RWPE1 (cell line): Measurements from ENCODE around the gene TLX1.

Experiments
- CTCF ChIA-PET: fragments of 350-600 bp; sonication (Branson Sonifier 250); formaldehyde crosslinking; extraction: SDS; loops from one replicate; lab custom pipeline; 2021; lab: Yijun Ruan, JAX
- POLR2A ChIA-PET: fragments of 400-600 bp; formaldehyde crosslinking; extraction: SDS; loops from one replicate; lab custom pipeline; 2020; ENCODE audit warnings: antibody characterized with exemption; ENCODE audit not compliant: low non-redundant PET; lab: Yijun Ruan, JAX
- DNase-seq: peaks from one replicate; pipeline ENCODE4 v3.0.0; 2012; ENCODE audit warnings: low spot score
- H3K27ac ChIP-seq: fragments of 450-650 bp; 2 replicates; pipeline ENCODE4 v1.5.1; 2017
- TF ChIP-seq, protein P1 (sequence below): fragments of 450-650 bp; conservative IDR thresholded peaks from 2 replicates; pipeline ENCODE4 v1.5.1; 2017; ENCODE audit warnings: low read depth, mild to moderate bottlenecking

The TLX1 gene

DNA sequence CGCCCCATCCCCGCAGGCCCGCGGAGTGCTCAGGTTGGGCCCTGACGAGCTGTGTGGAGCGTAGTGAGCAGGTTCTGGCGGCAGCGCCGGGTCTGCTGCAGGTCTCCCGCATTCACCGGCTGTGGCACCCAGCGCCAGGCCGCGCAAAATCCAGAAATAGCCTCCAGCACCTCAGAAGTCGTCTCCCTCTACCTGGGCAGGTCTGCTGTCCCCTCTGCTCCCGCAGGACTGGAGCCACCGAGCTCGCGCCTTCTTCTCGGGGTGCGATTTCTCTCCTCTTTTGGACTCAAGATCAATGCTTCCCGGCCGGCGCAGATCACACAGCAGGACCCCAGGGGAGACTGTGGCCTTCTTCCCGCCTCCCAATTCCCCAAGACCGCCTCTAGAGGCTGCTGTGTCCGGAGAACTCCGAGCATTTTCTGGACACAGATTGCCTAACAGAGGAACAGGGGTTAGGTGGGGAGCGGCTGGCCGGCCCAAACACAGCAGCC is 8.4 kb downstream of the TLX1 start:
- DNase-seq, result no peak
- POLR2A ChIA-PET, result no interaction called here
- CTCF ChIA-PET, result interaction anchor here (0.6 to 7.2 kb wide), 6 partner anchors 12 to 1186 kb away, joined by 3 to 272 read pairs (median 4); no protein-coding TSS in a partner anchor
- H3K27ac ChIP-seq, result no peak overlapping the region
- TF ChIP-seq, protein P1, sequence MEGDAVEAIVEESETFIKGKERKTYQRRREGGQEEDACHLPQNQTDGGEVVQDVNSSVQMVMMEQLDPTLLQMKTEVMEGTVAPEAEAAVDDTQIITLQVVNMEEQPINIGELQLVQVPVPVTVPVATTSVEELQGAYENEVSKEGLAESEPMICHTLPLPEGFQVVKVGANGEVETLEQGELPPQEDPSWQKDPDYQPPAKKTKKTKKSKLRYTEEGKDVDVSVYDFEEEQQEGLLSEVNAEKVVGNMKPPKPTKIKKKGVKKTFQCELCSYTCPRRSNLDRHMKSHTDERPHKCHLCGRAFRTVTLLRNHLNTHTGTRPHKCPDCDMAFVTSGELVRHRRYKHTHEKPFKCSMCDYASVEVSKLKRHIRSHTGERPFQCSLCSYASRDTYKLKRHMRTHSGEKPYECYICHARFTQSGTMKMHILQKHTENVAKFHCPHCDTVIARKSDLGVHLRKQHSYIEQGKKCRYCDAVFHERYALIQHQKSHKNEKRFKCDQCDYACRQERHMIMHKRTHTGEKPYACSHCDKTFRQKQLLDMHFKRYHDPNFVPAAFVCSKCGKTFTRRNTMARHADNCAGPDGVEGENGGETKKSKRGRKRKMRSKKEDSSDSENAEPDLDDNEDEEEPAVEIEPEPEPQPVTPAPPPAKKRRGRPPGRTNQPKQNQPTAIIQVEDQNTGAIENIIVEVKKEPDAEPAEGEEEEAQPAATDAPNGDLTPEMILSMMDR, result no peak; the same call in 1 of the 2 replicates

DNA sequence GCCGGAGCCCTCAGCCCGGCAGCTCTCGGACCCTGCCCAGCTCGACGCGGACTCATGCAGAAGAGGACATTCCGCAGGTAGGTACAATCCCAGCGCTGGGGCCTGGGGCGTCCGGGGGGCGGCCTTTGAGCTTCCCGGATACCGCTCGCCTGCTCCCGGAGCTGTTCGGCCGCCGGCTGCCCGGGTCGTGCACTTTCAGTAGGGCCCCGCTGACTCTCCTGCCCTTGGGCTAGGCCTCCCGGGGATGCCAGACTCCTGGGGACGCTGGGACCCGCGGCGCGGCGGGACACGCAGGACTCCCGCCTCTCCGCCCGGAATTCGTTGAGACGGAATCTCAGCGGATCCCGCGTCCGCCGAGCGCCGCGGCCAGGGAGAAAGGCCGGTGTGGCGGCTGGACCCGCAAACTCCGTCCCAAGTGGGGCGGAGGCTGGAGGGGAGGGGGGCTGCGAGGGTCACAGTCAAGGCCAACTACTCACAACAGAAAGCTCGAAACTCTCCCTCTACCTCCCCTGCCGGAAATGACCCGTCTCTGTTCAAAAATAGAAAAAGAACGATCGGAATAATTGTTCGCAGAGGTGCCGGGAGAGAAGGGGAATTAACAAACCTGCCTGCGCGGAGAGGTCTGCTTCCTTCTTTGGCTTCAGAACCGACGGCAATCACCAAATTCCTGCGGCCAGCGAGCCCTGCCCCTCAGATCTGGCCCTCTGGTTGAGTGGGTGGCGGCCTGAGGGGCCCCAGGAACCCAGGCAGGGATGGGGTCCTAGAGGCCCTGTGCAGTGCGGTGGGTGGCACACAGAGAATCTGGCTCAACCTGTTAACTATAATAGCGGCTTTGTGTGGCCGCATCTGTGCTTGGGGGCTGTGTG is 9.2 kb downstream of the TLX1 start:
- no peak for DNase-seq
- CTCF ChIA-PET, result interaction anchor here (0.8 to 7.2 kb wide), 7 partner anchors 10 to 80 kb away, joined by 3 to 272 read pairs (median 4); partner anchors contain the start of gene TLX1
- no peak overlapping the region for H3K27ac ChIP-seq
- TF ChIP-seq, protein P1, result no peak
- POLR2A ChIA-PET, result interaction anchor here (0.6 to 0.9 kb wide), 2 partner anchors 49 to 80 kb away, joined by 3 to 4 read pairs; no protein-coding TSS in a partner anchor

DNA sequence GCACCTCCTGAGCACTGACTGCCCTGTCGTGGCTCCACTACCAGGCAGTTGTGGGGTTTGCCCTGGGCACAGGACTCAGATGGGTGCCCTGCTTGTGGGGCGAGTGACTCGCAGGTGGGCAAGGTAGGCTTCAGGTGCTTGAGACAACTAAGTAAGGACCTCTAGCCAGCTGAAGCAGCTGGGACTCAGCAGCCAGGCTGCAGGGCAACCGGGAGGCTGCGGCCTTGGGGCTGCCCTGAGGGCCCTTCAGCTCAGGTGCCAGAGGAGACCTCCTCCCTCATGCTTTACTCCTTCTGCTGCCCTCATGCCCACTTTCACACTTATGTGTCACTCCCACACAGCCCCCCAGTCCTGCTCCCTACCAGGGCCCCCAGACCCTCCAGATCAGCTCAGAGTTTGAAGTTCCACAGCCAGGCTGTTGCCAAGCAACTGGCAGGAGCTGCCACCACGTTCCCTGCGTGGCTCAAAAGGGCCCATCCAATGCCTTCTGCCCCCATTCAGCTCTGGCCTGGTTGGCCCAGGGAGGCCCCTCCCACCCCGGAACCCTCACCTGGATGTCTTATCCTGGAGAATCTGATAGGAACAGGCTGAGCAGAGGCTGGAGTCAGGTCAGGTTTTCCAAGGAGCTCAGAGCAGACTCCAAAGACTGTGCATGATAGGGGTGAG is 10.0 kb downstream of the TLX1 start:
- no peak overlapping the region for H3K27ac ChIP-seq
- no peak for DNase-seq
- ChIA-PET POLR2A (interaction anchor here (0.6 to 1.3 kb wide), 4 partner anchors 45 to 81 kb away, joined by 3 to 6 read pairs (median 4); no protein-coding TSS in a partner anchor), CTCF (interaction anchor here (0.6 to 7.2 kb wide), 16 partner anchors 9 to 142 kb away, joined by 3 to 272 read pairs (median 8); partner anchors contain the start of genes LZTS2 and TLX1)
- TF ChIP-seq, protein P1, result no peak

DNA sequence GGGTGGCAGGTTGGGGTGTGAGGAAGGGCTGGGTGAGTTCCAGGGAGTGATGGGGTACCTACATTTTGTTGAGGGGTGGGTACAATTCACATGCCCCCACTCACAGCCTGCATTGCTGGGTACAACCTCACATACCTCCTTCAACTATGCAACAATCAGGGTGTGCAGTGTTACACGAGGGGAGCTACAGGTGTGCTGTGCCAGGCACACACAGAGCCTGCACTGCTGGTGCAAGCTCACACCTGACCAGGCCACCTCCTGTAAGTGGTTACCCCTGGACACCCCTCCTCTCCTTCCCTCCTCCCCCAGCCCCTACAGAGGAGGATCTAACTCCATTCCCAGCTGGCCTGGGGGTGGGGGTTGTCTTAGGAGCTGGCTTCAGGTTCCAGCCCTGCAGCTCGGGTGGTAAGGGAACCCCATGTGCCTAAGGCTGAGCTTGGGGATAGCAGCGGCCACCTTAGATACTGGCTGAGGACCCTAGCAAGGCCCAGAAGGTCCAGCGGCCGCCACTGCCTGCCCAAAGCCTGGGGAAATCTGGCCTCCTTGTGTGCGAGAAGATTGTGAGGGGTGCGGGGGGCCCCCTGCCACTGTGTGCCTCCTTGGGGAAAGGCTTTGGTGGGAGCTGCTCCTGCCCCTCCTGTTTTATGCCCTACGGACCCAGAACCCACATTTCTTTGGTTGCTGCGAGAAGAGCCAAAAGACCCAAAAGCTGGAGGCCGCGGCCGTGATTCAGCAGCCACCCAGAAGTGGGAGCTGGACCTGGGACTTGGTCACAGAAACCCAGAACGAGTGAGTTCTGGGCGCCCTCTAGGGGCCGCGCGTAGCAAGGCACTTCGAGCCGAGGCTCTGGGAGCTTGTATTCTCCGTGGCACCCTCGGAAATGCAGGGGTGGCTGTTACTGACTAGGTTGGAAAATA is 10.8 kb downstream of the TLX1 start:
- peak; percentile 92 for DNase-seq
- no peak overlapping the region for H3K27ac ChIP-seq
- CTCF ChIA-PET, result interaction anchor here (0.5 to 7.2 kb wide), 47 partner anchors 10 to 1032 kb away, joined by 3 to 272 read pairs (median 6); partner anchors contain the start of genes LZTS2, MRPL43, TLX1 and TWNK
- TF ChIP-seq, protein P1, result peak; percentile 97
- POLR2A ChIA-PET, result interaction anchor here (0.7 to 1.3 kb wide), 4 partner anchors 45 to 99 kb away, joined by 3 to 6 read pairs (median 4); partner anchors contain the start of gene KAZALD1

DNA sequence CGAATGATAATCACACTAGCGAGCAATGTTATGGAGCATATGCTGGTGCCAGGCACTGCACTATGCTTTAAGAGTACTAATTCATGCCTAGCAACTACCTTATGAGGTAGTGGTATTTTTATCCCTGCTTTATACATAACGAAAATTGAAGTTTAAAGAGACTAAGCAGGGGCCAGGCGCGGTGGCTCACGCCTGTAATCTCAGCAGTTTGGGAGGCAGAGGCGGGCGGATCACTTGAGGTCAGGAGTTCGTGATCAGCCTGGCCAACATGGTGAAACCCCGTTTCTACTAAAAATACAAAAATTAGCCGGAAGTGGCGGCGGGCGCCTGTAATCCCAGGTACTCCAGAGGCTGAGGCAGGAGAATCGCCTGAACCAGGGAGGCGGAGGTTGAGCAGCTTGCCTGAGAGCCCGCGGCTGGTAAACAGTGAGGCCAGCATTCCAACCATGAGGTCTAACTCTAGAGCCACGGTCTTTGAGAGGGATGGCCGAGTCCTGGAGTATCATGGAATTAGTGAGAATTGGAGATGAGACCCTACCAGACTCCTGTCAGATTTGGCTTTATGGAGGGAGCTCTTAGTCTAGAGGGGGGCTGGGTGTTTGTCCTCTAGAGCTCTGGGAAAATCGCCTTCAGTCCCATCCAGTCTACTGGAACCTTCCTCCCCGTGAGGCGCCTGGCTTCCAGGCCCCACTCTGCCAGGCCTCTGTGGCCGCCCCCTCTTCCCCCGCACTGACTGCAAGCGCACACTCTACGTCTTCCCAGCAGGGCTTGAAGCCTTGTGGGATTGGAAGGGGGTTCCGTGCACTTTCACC is 11.6 kb downstream of the TLX1 start:
- ChIA-PET CTCF (interaction anchor here (0.5 to 7.2 kb wide), 45 partner anchors 9 to 1031 kb away, joined by 3 to 272 read pairs (median 6); partner anchors contain the start of genes MRPL43, TLX1 and TWNK), POLR2A (interaction anchor here (0.7 to 1.3 kb wide), 4 partner anchors 46 to 100 kb away, joined by 3 to 6 read pairs (median 4); partner anchors contain the start of gene KAZALD1)
- DNase-seq, result no peak
- TF ChIP-seq, protein P1, result peak; percentile 72
- H3K27ac ChIP-seq, result no peak overlapping the region
